Measurements from ENCODE around the gene CRIP1.

The CRIP1 gene

DNA sequence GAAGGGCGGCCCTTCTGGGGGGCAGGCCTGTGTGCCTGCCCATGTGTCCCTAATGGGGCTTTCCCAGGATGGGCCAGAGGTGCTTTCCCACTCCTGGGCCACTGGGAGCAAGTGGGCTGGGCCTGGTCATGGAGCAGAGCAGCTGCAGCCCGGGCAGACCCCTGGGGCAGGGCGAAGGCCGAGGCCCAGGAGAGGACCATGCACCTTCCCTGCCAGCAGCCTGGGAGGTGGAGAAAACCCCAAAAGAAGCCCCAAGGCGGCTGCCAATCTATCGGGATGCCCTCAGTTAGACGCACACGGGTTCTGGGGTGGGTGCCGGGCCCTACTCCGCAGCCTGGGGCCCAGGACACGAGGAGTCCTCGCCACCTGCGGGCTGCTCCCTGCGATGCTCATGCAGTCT lies 28.1 kb upstream of the CRIP1 start:
- no peak overlapping the region for H3K4me3 ChIP-seq (replicated peaks; ENCODE audit: low read depth, low read length)
- TF ChIP-seq, protein P1, sequence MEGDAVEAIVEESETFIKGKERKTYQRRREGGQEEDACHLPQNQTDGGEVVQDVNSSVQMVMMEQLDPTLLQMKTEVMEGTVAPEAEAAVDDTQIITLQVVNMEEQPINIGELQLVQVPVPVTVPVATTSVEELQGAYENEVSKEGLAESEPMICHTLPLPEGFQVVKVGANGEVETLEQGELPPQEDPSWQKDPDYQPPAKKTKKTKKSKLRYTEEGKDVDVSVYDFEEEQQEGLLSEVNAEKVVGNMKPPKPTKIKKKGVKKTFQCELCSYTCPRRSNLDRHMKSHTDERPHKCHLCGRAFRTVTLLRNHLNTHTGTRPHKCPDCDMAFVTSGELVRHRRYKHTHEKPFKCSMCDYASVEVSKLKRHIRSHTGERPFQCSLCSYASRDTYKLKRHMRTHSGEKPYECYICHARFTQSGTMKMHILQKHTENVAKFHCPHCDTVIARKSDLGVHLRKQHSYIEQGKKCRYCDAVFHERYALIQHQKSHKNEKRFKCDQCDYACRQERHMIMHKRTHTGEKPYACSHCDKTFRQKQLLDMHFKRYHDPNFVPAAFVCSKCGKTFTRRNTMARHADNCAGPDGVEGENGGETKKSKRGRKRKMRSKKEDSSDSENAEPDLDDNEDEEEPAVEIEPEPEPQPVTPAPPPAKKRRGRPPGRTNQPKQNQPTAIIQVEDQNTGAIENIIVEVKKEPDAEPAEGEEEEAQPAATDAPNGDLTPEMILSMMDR (IDR thresholded peaks at IDR 0.05; ENCODE audit: low read depth, low read length, missing control alignments): no peak
- no peak for DNase-seq (ENCODE audit: extremely low read depth, low read depth)

DNA sequence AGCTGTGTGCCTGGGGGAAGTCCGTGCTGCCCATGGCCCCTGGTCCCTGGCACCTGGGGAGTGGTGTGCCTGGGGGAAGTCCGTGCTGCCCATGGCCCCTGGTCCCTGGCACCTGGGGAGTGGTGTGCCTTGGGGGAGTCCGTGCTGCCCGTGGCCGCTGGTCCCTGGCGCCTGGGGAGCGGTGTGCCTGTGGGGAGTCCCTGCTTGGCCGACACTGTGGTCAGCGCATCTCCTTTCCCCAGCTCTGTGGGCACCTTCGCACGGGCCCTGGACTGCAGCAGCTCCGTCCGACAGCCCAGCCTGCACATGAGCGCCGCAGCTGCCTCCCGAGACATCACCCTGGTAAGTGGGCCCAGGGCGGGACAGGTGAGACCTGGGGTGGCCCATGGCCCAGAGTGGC lies 26.6 kb upstream of the CRIP1 start:
- DNase-seq (ENCODE audit: extremely low read depth, low read depth): no peak
- H3K4me3 ChIP-seq (replicated peaks; ENCODE audit: low read depth, low read length): no peak overlapping the region
- TF ChIP-seq, protein P1 (IDR thresholded peaks at IDR 0.05; ENCODE audit: low read depth, low read length, missing control alignments): no peak

DNA sequence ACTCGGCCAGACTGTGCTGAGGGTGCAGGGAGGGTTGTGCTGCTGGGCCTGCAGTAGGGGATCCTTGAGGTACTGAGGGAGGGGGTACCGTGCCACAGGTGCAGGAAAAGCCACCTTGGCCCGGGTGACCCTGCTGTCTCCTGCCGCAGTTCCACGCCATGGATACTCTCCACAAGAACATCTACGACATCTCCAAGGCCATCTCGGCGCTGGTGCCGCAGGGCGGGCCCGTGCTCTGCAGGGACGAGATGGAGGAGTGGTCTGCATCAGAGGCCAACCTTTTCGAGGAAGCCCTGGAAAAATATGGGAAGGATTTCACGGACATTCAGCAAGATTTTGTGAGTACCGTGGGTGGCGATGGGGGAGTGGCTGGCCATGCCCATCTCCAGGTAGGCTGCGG lies 26.1 kb upstream of the CRIP1 start:
- TF ChIP-seq, protein P1 (IDR thresholded peaks at IDR 0.05; ENCODE audit: low read depth, low read length, missing control alignments): no peak
- no peak overlapping the region for H3K4me3 ChIP-seq (replicated peaks; ENCODE audit: low read depth, low read length)
- DNase-seq (ENCODE audit: extremely low read depth, low read depth): no peak

DNA sequence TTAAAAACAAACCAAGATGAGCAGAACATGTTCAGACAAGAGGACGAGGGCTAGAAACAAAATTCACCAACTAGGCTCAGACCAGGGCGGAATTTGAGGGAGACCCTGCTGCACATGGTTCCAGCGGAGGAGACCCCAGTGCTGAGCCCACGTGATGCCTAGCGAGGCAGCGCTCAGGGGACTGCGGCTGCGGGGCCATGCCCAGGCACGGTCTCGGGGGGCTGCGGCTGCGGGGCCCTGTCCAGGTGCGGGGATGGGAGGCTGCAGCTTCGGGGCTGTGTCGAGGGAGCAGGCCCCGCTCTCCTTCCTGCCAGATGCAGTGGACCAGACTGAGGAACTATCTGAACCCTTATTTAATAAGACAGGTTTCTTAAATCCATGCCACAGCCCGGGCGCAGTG lies 24.8 kb upstream of the CRIP1 start:
- TF ChIP-seq, protein P1 (IDR thresholded peaks at IDR 0.05; ENCODE audit: low read depth, low read length, missing control alignments): no peak
- no peak for DNase-seq (ENCODE audit: extremely low read depth, low read depth)
- no peak overlapping the region for H3K4me3 ChIP-seq (replicated peaks; ENCODE audit: low read depth, low read length)

DNA sequence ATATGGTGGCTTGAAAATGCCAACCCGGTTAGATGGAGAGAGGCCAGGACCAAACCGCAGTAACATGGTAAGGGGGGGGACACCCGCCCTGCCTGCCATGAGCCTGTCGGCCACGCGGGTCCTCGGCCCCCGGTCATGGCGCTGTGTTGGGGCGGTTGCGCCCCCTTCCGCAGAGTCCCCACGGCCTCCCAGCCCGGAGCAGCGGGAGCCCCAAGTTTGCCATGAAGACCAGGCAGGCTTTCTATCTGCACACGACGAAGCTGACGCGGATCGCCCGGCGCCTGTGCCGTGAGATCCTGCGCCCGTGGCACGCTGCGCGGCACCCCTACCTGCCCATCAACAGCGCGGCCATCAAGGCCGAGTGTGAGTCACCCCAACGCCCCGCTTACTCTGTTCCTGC lies 22.2 kb upstream of the CRIP1 start:
- DNase-seq (ENCODE audit: extremely low read depth, low read depth): no peak
- H3K4me3 ChIP-seq (replicated peaks; ENCODE audit: low read depth, low read length): no peak overlapping the region
- TF ChIP-seq, protein P1 (IDR thresholded peaks at IDR 0.05; ENCODE audit: low read depth, low read length, missing control alignments): no peak

DNA sequence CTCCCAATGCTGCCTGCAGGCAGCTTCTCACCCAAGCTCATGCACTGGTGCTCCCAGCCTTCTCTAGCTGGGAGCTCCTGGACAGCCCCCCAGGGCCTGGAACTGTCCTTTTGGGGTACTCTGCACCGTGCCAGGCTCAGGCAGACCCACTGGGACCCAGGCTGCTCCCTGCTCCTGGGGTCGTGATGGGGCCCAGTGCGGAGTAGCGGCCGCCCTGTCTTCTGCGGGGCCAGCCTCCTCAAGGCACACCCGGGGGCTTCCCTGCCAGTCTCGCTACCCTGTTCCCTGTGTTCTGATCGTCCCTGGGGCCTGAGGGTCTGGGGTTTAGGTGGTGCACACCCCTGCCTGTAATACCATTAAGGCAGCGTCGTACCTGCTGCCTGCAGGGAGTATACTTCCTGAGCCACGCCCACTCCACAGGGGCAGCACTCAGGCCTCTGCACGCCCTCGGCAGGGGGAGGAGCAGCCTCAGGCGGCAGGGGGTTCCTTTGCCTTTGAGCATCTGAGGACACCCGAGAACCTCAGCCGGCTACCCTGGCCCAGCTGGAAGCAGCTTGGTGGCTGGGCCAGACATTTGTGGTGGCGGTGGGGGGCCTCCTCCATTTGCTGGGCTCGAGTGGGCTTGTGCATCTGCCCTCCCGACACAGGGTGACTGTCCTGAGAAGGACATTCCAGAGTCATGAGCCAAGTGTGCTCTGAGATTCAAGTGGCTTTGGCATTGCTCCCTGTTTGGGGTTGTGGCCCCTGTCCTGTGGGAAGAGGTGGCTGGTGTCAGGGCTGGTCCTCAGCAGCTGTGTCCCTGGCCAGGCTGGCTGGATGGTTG lies 21.3 kb upstream of the CRIP1 start:
- TF ChIP-seq, protein P1 (IDR thresholded peaks at IDR 0.05; ENCODE audit: low read depth, low read length, missing control alignments): no peak
- DNase-seq (ENCODE audit: extremely low read depth, low read depth): no peak
- H3K4me3 ChIP-seq (replicated peaks; ENCODE audit: low read depth, low read length): no peak overlapping the region

All from HFF-Myc (cell line).